IMR-90 (cell line): ENCODE data around the gene OPTC. TPM values are rescaled to one million over a fixed set of nuclear protein-coding genes. Genes with fewer than 3 reads are reported as not detected.

Source experiments
- ATAC-seq: fragments of 200-7000 bp; cut with Tn5 transposase; 2 replicates; pipeline ENCODE4 v1.9.1; 2020; ENCODE audit warnings: low read depth, mild to moderate bottlenecking, moderate library complexity
- BruUV-seq: library from RNA; stranded (reverse); fragments of 400-500 nt; replicated peaks from 2 replicates; lab custom pipeline; 2021; lab: Mats Ljungman, UMichigan
- CTCF ChIA-PET: fragments of 300-600 bp; formaldehyde crosslinking; extraction: SDS; loops from one replicate; lab custom pipeline; 2021; ENCODE audit warnings: antibody characterized with exemption; lab: Yijun Ruan, JAX
- POLR2A ChIA-PET: fragments of 300-600 bp; sonication (Branson Sonifier 250); formaldehyde crosslinking; loops from one replicate; lab custom pipeline; 2022; ENCODE audit warnings: antibody characterized with exemption; ENCODE audit not compliant: unreplicated experiment; lab: Charles Lee
- DNase-seq: peaks from one replicate; pipeline ENCODE4 v3.0.0; 2013
- H2AFZ ChIP-seq: replicated peaks from 2 replicates; pipeline ENCODE3; 2013; ENCODE audit warnings: low read length, mild to moderate bottlenecking; ENCODE audit not compliant: poor library complexity
- H2AK5ac ChIP-seq: 2 replicates; pipeline ENCODE4 v1.6.1; 2013; ENCODE audit warnings: low read depth, low read length, inconsistent platforms
- H2AK9ac ChIP-seq: replicated peaks from 2 replicates; pipeline ENCODE3; 2013; ENCODE audit warnings: mild to moderate bottlenecking, low read depth, low read length, moderate library complexity; ENCODE audit not compliant: poor library complexity
- H2BK120ac ChIP-seq: 2 replicates; pipeline ENCODE4 v1.6.1; 2013; ENCODE audit warnings: low read depth, low read length, inconsistent platforms
- H2BK15ac ChIP-seq: 3 replicates; pipeline ENCODE4 v1.6.1; 2013; ENCODE audit warnings: low read depth, low read length, inconsistent platforms
- H2BK20ac ChIP-seq: 2 replicates; pipeline ENCODE4 v1.6.1; 2013; ENCODE audit warnings: low read depth, mild to moderate bottlenecking, inconsistent platforms, low read length, moderate library complexity
- H2BK5ac ChIP-seq: 2 replicates; pipeline ENCODE4 v1.6.1; 2013; ENCODE audit warnings: mild to moderate bottlenecking, low read depth, low read length, inconsistent platforms; ENCODE audit not compliant: poor library complexity, severe bottlenecking
- H3K14ac ChIP-seq: replicated peaks from 2 replicates; pipeline ENCODE4 v1.6.1; 2013; ENCODE audit warnings: low read depth, low read length, inconsistent platforms
- H3K18ac ChIP-seq: 2 replicates; pipeline ENCODE4 v1.6.1; 2013; ENCODE audit warnings: low read depth, low read length, control low read depth
- H3K23ac ChIP-seq: 2 replicates; pipeline ENCODE4 v1.6.1; 2013; ENCODE audit warnings: low read depth, low read length, inconsistent platforms
- H3K27ac ChIP-seq: 2 replicates; pipeline ENCODE4 v1.5.1; 2013; ENCODE audit warnings: mild to moderate bottlenecking, control low read depth, low read length; ENCODE audit not compliant: insufficient read depth
- H3K27me3 ChIP-seq: 2 replicates; pipeline ENCODE4 v1.6.1; 2013; ENCODE audit warnings: low read length; ENCODE audit not compliant: control insufficient read depth, insufficient read depth
- H3K36me3 ChIP-seq: 2 replicates; pipeline ENCODE4 v1.6.1; 2013; ENCODE audit warnings: low read length, mixed read lengths; ENCODE audit not compliant: control insufficient read depth, insufficient read depth
- H3K4ac ChIP-seq: 2 replicates; pipeline ENCODE4 v1.6.1; 2013; ENCODE audit warnings: low read depth, low read length, inconsistent platforms
- H3K4me1 ChIP-seq: 2 replicates; pipeline ENCODE4 v1.6.1; 2013; ENCODE audit warnings: low read length, mixed read lengths; ENCODE audit not compliant: control insufficient read depth, insufficient read depth
- H3K4me2 ChIP-seq: 2 replicates; pipeline ENCODE4 v1.6.1; 2013; ENCODE audit warnings: low read depth, mild to moderate bottlenecking, control low read depth, low read length, moderate library complexity
- H3K4me3 ChIP-seq: 2 replicates; pipeline ENCODE4 v1.5.1; 2013; ENCODE audit warnings: low read depth, mild to moderate bottlenecking, control low read depth, low read length, moderate library complexity; ENCODE audit not compliant: insufficient read depth
- H3K56ac ChIP-seq: 2 replicates; pipeline ENCODE4 v1.6.1; 2013; ENCODE audit warnings: low read length, inconsistent platforms; ENCODE audit not compliant: insufficient read depth; ENCODE audit errors: extremely low read depth
- H3K79me1 ChIP-seq, 2 experiments: 2 replicates each; pipeline ENCODE4 v1.6.1; 2013; ENCODE audit warnings: low read length in 2 of 2, inconsistent platforms in 1 of 2, low read depth in 1 of 2
- H3K9ac ChIP-seq: 2 replicates; pipeline ENCODE4 v1.6.1; 2013; ENCODE audit warnings: low read depth, low read length, control low read depth
- H3K9me1 ChIP-seq: 2 replicates; pipeline ENCODE4 v1.6.1; 2013; ENCODE audit warnings: low read length, inconsistent platforms; ENCODE audit not compliant: insufficient read depth
- H3K9me3 ChIP-seq: 2 replicates; pipeline ENCODE4 v1.6.1; 2013; ENCODE audit warnings: low read length; ENCODE audit not compliant: control insufficient read depth, insufficient read depth
- H4K20me1 ChIP-seq: 2 replicates; pipeline ENCODE4 v1.6.1; 2013; ENCODE audit warnings: low read length, inconsistent platforms; ENCODE audit not compliant: insufficient read depth
- H4K5ac ChIP-seq: 2 replicates; pipeline ENCODE4 v1.6.1; 2013; ENCODE audit warnings: mild to moderate bottlenecking, low read depth, low read length, control low read depth
- H4K8ac ChIP-seq, 2 experiments: 2 replicates each; pipeline ENCODE4 v1.6.1; 2013; ENCODE audit warnings: low read depth in 2 of 2, low read length in 2 of 2, control low read depth in 1 of 2, inconsistent platforms in 1 of 2
- H4K91ac ChIP-seq: 2 replicates; pipeline ENCODE4 v1.6.1; 2013; ENCODE audit warnings: low read depth, low read length, inconsistent platforms; ENCODE audit not compliant: insufficient read depth
- BHLHE40 ChIP-seq: fragments of 150-350 bp; IDR thresholded peaks from 2 replicates; pipeline ENCODE4 v1.6.1; 2016; ENCODE audit warnings: mild to moderate bottlenecking, low read depth, low read length
- MAFK ChIP-seq: IDR thresholded peaks from 2 replicates; pipeline ENCODE4 v1.6.1; 2012; ENCODE audit warnings: low read depth, low read length, improper control_type of control experiment
- MAZ ChIP-seq: IDR thresholded peaks from 2 replicates; pipeline ENCODE4 v1.6.1; 2012; ENCODE audit warnings: low read depth, mild to moderate bottlenecking, low read length, improper control_type of control experiment, moderate library complexity, borderline replicate concordance
- MXI1 ChIP-seq: IDR thresholded peaks from 2 replicates; pipeline ENCODE4 v1.6.1; 2012; ENCODE audit warnings: low read depth, mild to moderate bottlenecking, low read length, moderate library complexity, borderline replicate concordance
- SMC3 ChIP-seq: fragments of 150-350 bp; IDR thresholded peaks from 2 replicates; pipeline ENCODE4 v1.6.1; 2016; ENCODE audit warnings: low read depth, mild to moderate bottlenecking, antibody characterized with exemption, low read length, moderate library complexity
- USF2 ChIP-seq: fragments of 150-350 bp; IDR thresholded peaks from 2 replicates; pipeline ENCODE4 v1.6.1; 2017; ENCODE audit warnings: mild to moderate bottlenecking, antibody characterized with exemption, low read length, low read depth
- dilution Hi-C: fragments of 300-500 bp; cut with HindIII; formaldehyde crosslinking; loops from one replicate; pipeline ENCODE4 v1.14.3; 2018; ENCODE audit warnings: low sequenced_read_pairs; ENCODE audit not compliant: unreplicated experiment
- in situ Hi-C: fragments of 300-500 bp; cut with MboI; formaldehyde crosslinking; loops from 3 replicates; pipeline ENCODE4 v1.14.3; 2019; ENCODE audit warnings: low sequenced_read_pairs, inconsistent platforms, mixed read lengths
- intact Hi-C: fragments of 100-400 bp; cut with micrococcal nuclease; formaldehyde crosslinking; loops from 2 replicates; pipeline ENCODE4 v1.10.0; 2022
- polyA plus RNA-seq, 3 experiments: library from polyadenylated mRNA; depleted of rRNA; stranded (reverse); fragments of >200 nt; gene quantifications; 2 replicates each; pipeline ENCODE4 v1.2.3, GENCODE V29; 2012; ENCODE audit warnings: low replicate concordance in 1 of 3
- total RNA-seq: library from RNA; depleted of rRNA; stranded (reverse); fragments of >200 nt; gene quantifications from 2 replicates; pipeline ENCODE4 v1.2.3, GENCODE V29; 2012

Gene OPTC
- total and polyA plus RNA-seq, 2 of the 4 experiments (the other 2 are of a cell fraction): not detected

- ATAC-seq: no peak
- no peak overlapping the region for H3K4me3 ChIP-seq
- no peaks in the 10 kb centered on the region for H3K27me3 ChIP-seq
- peak overlapping the region; percentile 71 for H4K91ac ChIP-seq
- H3K23ac ChIP-seq: peak overlapping the region; percentile 49; the same call in 1 of the 2 replicates
- intact Hi-C loops (no loop called here), dilution Hi-C loops (no loop called here), in situ Hi-C loops (no loop called here)
- no peak overlapping the region for H3K27ac ChIP-seq
- H4K5ac ChIP-seq: no peak overlapping the region
- no peak overlapping the region for H3K56ac ChIP-seq
- no peak overlapping the region for H3K4me2 ChIP-seq
- peak overlapping the region; percentile 74 for H2BK5ac ChIP-seq
- H2BK120ac ChIP-seq: peak overlapping the region; percentile 57
- H2AK9ac ChIP-seq: peak overlapping the region; percentile 46
- ChIA-PET CTCF (interaction anchor here (0.5 to 1.2 kb wide), 2 partner anchors 96 to 136 kb away, joined by 3 read pairs; no protein-coding TSS in a partner anchor), POLR2A (no interaction called here)
- no peak for TF ChIP-seq BHLHE40
- TF ChIP-seq SMC3: no peak
- TF ChIP-seq MAFK: no peak
- TF ChIP-seq MXI1: no peak
- no peak for TF ChIP-seq USF2
- TF ChIP-seq MAZ: no peak
- H4K20me1 ChIP-seq: no peaks in the 10 kb centered on the region
- H2AFZ ChIP-seq: no peak overlapping the region
- H3K14ac ChIP-seq: peak overlapping the region; percentile 66
- peak overlapping the region; percentile 96 for H2AK5ac ChIP-seq
- H3K18ac ChIP-seq: no peak overlapping the region
- peak overlapping the region; percentile 97; the same call in 2 of the 3 replicates for H2BK15ac ChIP-seq
- DNase-seq: no peak
- no peak overlapping the region for H3K9ac ChIP-seq
- no peaks in the 10 kb centered on the region for H3K36me3 ChIP-seq
- peak overlapping the region; percentile 70; the same call in 1 of the 2 replicates for H2BK20ac ChIP-seq
- peak overlapping the region; percentile 40 to 66; a peak in 3 of 4 replicates for H4K8ac ChIP-seq
- peaks cover 8% of the 10 kb centered on the region for H3K9me1 ChIP-seq
- no peaks in the 10 kb centered on the region for H3K9me3 ChIP-seq
- BruUV-seq: no TSS peak
- H3K4ac ChIP-seq: peak overlapping the region; percentile 82
- H3K79me1 ChIP-seq: no peaks in the 10 kb centered on the region
- 0 out of 2 replicates have a peak, but pooled peaks cover 2% of the 10 kb centered on the region for H3K4me1 ChIP-seq
Observed at GRCh38 chr1:203527013-203527412, 33.1 kb downstream of the OPTC start.
